ENCODE measurements around the gene POLR1G.

The POLR1G gene

DNA sequence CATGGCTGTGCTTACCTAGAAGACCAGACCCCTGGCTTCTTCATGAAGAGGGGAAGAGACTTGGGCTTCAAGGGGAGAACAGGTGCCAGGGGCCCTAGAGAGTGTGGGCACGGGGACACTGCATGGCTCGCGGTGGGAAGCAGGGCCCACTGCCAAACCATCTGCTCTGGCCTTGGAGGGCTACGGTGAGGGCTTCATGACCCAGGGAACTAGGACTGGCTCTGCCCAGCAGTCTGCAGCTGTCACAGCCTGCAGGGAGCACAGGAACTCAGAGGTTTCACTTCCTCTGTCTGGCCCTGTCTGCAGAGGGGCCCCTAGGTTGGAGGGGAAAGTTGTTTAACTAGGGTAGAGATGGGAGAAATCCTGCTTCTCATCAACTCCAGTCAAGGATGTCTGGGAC lies 13.0 kb downstream of the POLR1G start:
- no peak overlapping the region for H3K27ac ChIP-seq
- TF ChIP-seq, protein P1, sequence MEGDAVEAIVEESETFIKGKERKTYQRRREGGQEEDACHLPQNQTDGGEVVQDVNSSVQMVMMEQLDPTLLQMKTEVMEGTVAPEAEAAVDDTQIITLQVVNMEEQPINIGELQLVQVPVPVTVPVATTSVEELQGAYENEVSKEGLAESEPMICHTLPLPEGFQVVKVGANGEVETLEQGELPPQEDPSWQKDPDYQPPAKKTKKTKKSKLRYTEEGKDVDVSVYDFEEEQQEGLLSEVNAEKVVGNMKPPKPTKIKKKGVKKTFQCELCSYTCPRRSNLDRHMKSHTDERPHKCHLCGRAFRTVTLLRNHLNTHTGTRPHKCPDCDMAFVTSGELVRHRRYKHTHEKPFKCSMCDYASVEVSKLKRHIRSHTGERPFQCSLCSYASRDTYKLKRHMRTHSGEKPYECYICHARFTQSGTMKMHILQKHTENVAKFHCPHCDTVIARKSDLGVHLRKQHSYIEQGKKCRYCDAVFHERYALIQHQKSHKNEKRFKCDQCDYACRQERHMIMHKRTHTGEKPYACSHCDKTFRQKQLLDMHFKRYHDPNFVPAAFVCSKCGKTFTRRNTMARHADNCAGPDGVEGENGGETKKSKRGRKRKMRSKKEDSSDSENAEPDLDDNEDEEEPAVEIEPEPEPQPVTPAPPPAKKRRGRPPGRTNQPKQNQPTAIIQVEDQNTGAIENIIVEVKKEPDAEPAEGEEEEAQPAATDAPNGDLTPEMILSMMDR (conservative IDR thresholded peaks at IDR 0.05), result no peak

DNA sequence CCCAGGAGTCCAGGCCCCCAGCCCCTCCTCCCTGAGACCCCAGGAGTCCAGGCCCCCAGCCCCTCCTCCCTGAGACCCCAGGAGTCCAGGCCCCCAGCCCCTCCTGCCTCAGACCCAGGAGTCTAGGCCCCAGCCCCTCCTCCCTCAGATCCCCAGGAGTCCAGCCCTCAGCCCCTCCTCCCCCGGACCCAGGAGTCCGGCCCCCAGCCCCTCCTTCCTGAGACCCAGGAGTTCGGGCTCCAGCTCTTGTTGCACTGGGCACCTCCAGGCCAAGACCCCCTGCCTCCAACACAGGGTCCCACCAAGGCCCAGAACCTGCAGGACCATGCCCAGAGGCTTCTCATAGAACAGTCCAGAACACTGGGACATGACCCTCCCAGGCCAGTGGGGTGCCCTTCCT lies 13.5 kb downstream of the POLR1G start:
- H3K27ac ChIP-seq, result no peak overlapping the region
- TF ChIP-seq, protein P1 (conservative IDR thresholded peaks at IDR 0.05), result no peak

DNA sequence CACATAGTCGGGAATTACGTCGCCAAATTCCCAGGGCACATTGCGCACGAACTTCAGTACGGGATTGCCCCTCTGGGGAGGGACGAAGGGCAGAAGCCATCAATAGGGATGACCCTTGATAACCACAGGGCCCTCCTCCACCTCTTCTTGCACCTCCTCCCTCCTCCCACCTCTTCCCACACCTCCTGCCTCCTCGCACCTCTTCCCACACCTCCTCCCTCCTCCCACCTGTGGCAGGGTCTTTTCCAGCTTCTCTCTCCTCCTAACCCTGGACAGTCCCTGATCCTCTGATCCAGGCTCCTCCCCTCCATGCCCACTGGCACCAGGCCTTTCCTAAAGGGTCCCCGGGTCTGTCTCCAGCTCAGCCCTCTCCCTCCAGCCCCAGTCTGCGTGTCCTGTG lies 13.9 kb downstream of the POLR1G start:
- TF ChIP-seq, protein P1 (conservative IDR thresholded peaks at IDR 0.05), result no peak
- H3K27ac ChIP-seq, result no peak overlapping the region

DNA sequence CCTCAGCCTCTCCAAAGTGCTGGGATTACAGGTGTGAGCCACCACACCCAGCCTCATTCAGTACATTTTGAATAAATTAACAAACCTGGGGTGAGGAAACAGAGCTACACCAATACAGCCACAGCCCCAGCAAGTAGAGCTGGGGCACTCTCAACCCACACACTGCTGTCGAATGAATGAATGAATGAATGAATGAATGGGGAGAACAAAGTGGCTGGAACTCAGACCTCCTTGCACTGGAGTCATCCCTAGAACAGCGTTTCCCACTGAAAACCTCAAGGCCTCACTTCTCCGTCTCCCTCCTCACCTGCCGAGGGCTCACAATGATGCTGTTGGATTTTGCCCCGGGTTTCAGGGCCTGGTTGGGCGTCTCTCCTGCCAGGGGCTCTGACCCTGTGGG lies 14.4 kb downstream of the POLR1G start:
- no peak overlapping the region for H3K27ac ChIP-seq
- TF ChIP-seq, protein P1 (conservative IDR thresholded peaks at IDR 0.05), result no peak

DNA sequence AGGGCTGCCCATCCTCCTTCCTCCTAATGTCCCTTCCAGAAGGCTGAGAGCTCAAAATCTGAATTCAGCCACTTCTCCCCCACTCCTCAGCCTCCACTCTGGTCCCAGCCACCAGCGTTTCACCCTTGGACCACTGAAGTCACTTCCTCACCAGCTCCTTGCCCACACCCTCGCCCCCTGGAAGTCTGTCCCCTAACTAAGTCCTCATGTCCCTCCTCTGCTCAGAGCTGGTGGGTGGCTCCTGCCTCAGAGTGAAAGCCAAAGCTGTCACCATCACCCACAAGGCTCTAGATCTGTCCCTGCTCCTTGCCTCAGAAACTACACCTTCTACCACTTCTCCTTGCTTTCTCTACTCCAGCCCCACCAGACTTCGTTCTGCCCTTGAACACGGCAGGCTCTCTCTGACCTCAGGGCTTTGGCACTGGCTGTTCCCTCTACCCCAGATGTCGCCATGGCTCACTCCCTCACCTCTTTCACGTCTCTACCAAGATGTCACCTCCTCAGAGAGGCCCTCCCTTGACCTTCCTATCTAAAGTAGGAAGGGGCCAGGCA lies 15.6 kb downstream of the POLR1G start:
- peak overlapping the region; percentile 88; the same call in 1 of the 2 replicates for H3K27ac ChIP-seq
- TF ChIP-seq, protein P1 (conservative IDR thresholded peaks at IDR 0.05), result no peak

DNA sequence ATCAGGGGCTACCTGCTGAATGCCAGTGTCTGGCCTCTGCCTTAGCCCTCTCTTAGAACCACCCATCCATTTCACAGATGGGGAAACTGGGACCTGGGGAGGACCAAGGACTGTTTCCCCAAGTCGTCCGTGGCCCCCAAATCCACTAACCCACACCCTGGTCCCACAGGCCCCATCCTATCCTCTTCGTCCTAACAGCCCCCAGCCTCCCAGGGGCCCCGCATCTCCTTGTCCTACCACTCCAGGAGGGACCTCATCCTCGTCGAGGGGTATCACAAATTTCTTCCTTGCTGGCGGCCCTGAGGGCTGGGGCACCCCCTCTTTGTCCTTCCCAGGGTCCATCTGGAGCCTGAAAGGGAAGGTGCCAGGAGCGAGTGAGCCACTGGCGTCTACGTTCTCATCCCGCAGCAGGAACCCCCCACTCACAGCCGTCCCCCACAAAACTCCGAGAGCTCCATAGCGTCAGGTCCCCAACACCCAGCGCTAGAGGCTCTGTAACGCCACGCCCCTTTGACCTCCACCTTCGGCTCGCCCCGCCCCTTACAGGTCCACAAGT lies 16.7 kb downstream of the POLR1G start:
- H3K27ac ChIP-seq, result peak overlapping the region; percentile 88
- TF ChIP-seq, protein P1 (conservative IDR thresholded peaks at IDR 0.05), result no peak

DNA sequence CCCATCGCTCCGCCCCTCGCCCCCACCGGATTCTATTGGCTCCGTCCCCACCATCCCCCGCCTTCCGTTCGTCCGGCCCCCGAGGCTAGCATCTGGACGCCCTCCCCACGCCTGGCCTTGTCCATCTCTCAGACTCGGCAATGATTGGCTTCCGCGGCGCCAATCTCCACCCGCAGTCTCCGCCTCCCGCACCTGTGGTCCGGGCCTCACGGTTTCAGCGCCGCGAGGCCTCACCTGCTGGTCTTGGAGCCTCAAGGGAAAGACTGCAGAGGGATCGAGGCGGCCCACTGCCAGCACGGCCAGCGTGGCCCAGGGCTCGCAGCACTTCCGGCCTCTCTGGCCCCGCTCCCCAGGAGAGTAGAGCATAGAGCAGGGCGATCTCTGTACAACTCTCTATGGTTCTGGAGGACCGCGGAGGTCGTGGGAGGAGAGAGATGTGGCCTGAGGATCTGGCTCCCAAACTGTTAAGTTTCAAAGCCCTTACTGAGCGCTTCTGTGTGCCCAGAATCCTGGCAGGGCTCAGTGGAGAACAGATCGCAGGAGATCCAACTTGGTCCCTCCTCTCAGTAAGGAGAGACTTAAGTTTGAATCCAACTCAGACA lies 17.2 kb downstream of the POLR1G start, which contains the start of gene ERCC1:
Gene ERCC1 (minus strand): TSS at position 329 of the 602 bp plus-strand sequence. CDS start 543 bp downstream, outside the sequence.
- TF ChIP-seq, protein P1 (conservative IDR thresholded peaks at IDR 0.05), result no peak

More for the DNA sequence above, 17.2 kb downstream of the POLR1G start, which contains the start of gene ERCC1:
- H3K27ac ChIP-seq, result peak within 1 kb of the TSS; percentile 88

All from VCaP (cell line).